ENCODE measurements around the gene PROKR1.
A peak's percentile ranks its signal among the peaks of the same experiment; 100 is the strongest.

Gene PROKR1

DNA sequence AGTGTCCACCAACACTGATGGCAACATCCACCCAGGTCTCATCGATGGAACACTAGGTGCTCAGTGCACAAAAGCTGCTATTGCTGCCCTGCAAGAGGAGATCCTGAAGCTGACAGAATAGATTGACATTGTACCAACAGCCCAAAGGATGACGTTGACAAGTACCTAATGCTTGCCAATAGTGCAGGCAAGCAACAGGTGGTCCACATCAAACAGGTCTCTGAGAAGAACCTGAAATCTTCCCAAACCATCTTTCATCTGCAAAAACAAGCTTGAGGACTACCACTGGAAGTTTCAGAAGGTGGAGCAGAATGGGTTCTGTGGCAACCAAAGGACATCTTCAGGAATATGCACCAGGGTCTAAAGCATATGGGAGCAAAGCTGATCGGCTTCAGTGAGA, 15.8 kb upstream of the PROKR1 start:
- POLR2A ChIA-PET = no interaction called here
- DNase-seq (ENCODE audit: extremely low spot score) = no peak
- CTCF ChIA-PET = interaction anchor here (1.4 to 2.0 kb wide), 2 partner anchors 33 to 114 kb away, joined by 4 to 11 read pairs; no protein-coding TSS in a partner anchor
- TF ChIP-seq, protein P1, sequence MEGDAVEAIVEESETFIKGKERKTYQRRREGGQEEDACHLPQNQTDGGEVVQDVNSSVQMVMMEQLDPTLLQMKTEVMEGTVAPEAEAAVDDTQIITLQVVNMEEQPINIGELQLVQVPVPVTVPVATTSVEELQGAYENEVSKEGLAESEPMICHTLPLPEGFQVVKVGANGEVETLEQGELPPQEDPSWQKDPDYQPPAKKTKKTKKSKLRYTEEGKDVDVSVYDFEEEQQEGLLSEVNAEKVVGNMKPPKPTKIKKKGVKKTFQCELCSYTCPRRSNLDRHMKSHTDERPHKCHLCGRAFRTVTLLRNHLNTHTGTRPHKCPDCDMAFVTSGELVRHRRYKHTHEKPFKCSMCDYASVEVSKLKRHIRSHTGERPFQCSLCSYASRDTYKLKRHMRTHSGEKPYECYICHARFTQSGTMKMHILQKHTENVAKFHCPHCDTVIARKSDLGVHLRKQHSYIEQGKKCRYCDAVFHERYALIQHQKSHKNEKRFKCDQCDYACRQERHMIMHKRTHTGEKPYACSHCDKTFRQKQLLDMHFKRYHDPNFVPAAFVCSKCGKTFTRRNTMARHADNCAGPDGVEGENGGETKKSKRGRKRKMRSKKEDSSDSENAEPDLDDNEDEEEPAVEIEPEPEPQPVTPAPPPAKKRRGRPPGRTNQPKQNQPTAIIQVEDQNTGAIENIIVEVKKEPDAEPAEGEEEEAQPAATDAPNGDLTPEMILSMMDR (IDR thresholded peaks at IDR 0.05; ENCODE audit: control extremely low read depth, extremely low read depth, low read depth, missing control alignments) = no peak

DNA sequence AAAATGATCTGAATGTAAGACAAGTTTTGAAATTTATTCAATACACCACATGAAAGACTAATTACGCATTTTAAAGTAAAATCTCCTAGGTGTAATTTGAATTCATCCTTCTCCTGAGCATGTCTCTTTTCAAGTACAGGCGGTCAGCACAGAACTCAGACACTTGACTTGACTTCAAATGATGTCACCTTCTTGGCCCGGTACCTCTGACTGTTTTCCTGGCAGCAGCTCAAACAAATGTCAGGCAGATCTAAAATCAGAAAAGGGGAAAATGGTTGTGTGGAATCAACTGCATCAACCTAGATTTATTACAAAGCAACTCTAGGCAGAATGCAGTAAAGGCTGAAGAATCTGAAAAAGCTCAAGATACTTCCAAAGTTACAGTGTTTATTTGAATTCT, 11.4 kb upstream of the PROKR1 start:
- TF ChIP-seq, protein P1 (IDR thresholded peaks at IDR 0.05; ENCODE audit: control extremely low read depth, extremely low read depth, low read depth, missing control alignments) = no peak
- ChIA-PET POLR2A (no interaction called here), CTCF (interaction anchor here (1.9 kb wide), 1 partner anchor 37 kb away, joined by 5 read pairs; no protein-coding TSS in a partner anchor)
- DNase-seq (ENCODE audit: extremely low spot score) = no peak

DNA sequence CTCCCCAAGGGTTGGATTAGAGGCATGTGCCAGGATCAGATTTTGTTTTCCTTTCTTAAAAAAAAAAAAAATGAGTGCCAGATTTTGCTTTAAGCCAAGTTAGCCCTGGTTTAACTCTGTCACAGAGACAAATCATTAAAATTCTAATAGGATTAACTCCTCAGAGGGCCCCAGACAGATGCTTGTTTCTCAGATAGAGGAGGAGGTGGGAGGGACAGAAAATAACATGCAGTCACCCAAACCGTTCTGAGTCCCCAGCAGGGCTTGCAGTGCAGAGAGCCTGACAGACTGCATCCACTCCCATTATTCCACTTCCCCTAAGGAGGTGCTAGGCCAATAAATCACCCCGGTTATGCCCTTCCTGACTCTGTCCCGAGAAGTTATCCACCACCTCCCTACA, 6.3 kb upstream of the PROKR1 start:
- TF ChIP-seq, protein P1 (IDR thresholded peaks at IDR 0.05; ENCODE audit: control extremely low read depth, extremely low read depth, low read depth, missing control alignments) = no peak
- DNase-seq (ENCODE audit: extremely low spot score) = no peak
- POLR2A ChIA-PET = no interaction called here
- CTCF ChIA-PET = no interaction called here

DNA sequence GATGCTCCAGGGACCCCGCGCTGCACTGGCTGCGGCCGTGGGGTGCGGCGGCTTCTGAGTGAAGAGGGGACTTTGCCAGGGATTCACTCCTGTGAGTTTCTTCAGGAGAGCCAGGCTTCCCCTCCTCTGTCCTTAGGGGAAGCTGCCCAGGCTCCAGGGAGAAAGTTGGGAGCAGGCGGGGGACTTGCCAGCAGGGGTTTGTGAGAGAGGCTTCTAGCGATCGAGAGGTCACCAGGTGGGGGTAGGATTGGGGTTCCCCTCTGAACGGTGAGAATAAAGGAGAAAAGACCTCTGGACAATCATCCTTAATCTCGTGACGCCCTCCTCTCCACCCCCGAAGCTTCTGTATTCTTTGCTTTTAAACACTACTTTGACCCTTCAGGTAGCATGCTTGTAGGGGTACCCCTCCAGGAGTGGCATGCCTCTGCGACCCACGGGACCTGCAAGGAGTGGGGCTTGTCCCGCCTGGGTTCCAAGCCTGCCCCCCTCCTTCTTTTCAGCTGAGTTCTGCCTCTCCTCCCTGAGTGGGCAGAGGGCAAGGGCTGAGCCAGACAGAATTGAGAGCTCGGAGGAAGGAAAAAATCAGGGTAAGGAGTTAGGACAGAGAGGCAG, 601 bp downstream of the PROKR1 start:
- DNase-seq (ENCODE audit: extremely low spot score) = no peak
- TF ChIP-seq, protein P1 (IDR thresholded peaks at IDR 0.05; ENCODE audit: control extremely low read depth, extremely low read depth, low read depth, missing control alignments) = no peak
- ChIA-PET POLR2A (no interaction called here), CTCF (interaction anchor here (0.8 to 1.5 kb wide), 4 partner anchors 8 to 49 kb away, joined by 3 to 5 read pairs (median 4); no protein-coding TSS in a partner anchor)

DNA sequence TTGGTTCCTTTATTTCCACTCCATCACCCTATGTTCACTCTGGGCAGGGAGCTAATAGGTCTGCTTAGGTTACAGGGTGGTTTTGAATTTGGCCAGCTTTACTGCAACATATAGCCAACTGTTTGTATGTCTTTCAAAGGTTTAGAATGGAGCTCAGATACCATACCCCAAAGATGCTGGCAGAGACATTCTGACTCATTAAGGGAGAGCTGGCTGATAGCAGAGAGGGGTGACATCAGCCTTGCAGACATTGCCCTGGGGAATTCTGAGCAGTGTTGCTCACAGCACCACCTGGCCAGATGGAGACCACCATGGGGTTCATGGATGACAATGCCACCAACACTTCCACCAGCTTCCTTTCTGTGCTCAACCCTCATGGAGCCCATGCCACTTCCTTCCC, 2.1 kb downstream of the PROKR1 start:
- CTCF ChIA-PET = interaction anchor here (0.8 to 1.2 kb wide), 4 partner anchors 25 to 179 kb away, joined by 3 read pairs; partner anchors contain the start of genes APLF and FBXO48
- no peak for DNase-seq (ENCODE audit: extremely low spot score)

DNA sequence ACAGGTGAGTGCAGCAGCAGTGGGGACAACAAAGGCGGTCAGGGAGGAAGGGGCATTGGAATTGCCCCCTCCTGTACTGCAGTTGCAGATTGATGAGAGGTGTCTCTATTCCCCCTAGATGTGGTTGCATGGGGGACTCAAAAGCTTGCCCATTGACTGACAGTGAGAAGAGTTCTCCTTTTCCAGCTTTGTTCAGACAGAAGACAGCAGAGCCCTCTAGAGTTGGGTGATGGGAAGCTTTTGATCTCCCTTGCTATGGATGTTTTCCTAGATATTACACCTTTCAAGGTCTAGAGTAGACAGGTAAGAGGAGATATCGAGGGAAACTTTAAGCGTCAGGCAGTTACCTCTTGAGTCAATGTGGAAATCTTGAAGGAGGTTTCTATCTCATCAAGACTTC, 2.9 kb downstream of the PROKR1 start:
- DNase-seq (ENCODE audit: extremely low spot score) = no peak
- ChIA-PET POLR2A (no interaction called here), CTCF (interaction anchor here (0.8 to 2.5 kb wide), 4 partner anchors 24 to 427 kb away, joined by 3 to 10 read pairs (median 3); no protein-coding TSS in a partner anchor)
- TF ChIP-seq, protein P1 (IDR thresholded peaks at IDR 0.05; ENCODE audit: control extremely low read depth, extremely low read depth, low read depth, missing control alignments) = peak; percentile 25

More for the DNA sequence above, 2.1 kb downstream of the PROKR1 start:
- POLR2A ChIA-PET = no interaction called here
- TF ChIP-seq, protein P1 (IDR thresholded peaks at IDR 0.05; ENCODE audit: control extremely low read depth, extremely low read depth, low read depth, missing control alignments) = no peak
